Astrocyte (in vitro differentiated cells and primary cell): Measurements from ENCODE around the gene MCCC1. TPM values are rescaled to one million over a fixed set of nuclear protein-coding genes. Genes with fewer than 3 reads are reported as not detected.
"Not testable (repeated sequence)": the region's sequence is repeated elsewhere in the genome, so short reads cannot be mapped to it uniquely, and the experiment has no call there.

Experiments used
- DNase-seq: peaks from one replicate; pipeline ENCODE4 v3.0.0-alpha.2; 2010; ENCODE audit warnings: low read depth
- FAIRE-seq: peaks from 2 replicates; lab custom pipeline; 2011; peaks lifted over from hg19 to GRCh38; lab: Jason Lieb, UNC
- H2AFZ ChIP-seq: 2 replicates; pipeline ENCODE4 v1.6.0; 2012; ENCODE audit warnings: low read depth, low read length, inconsistent platforms
- H3K27ac ChIP-seq: 2 replicates; pipeline ENCODE4 v1.5.1; 2011; ENCODE audit warnings: low read depth, low read length, inconsistent platforms
- H3K27me3 ChIP-seq: 2 replicates; pipeline ENCODE4 v1.6.0; 2011; ENCODE audit warnings: low read length, inconsistent platforms; ENCODE audit not compliant: insufficient read depth
- H3K36me3 ChIP-seq: 2 replicates; pipeline ENCODE4 v1.5.1; 2011; ENCODE audit warnings: low read length, inconsistent platforms; ENCODE audit not compliant: insufficient read depth
- H3K4me1 ChIP-seq: 2 replicates; pipeline ENCODE4 v1.5.1; 2011; ENCODE audit warnings: low read length, inconsistent platforms; ENCODE audit not compliant: insufficient read depth
- H3K4me2 ChIP-seq: 2 replicates; pipeline ENCODE4 v1.6.0; 2012; ENCODE audit warnings: low read length, inconsistent platforms
- H3K4me3 ChIP-seq: 2 replicates; pipeline ENCODE4 v1.5.1; 2011; ENCODE audit warnings: low read depth, mild to moderate bottlenecking, low read length, inconsistent platforms; ENCODE audit not compliant: insufficient read depth
- H3K79me2 ChIP-seq: 2 replicates; pipeline ENCODE4 v1.6.0; 2012; ENCODE audit warnings: mild to moderate bottlenecking, low read length, inconsistent platforms; ENCODE audit not compliant: insufficient read depth
- H3K9ac ChIP-seq: 2 replicates; pipeline ENCODE4 v1.6.0; 2012; ENCODE audit warnings: mild to moderate bottlenecking, low read length, inconsistent platforms
- H3K9me3 ChIP-seq: 2 replicates; pipeline ENCODE4 v1.5.1; 2012; ENCODE audit warnings: low read depth, mild to moderate bottlenecking, low read length, inconsistent platforms; ENCODE audit not compliant: insufficient read depth
- H4K20me1 ChIP-seq: 2 replicates; pipeline ENCODE4 v1.6.0; 2012; ENCODE audit warnings: low read length, inconsistent platforms; ENCODE audit not compliant: insufficient read depth
- H3K27ac Mint-ChIP-seq: one replicate; pipeline ENCODE4 v1.8.0; 2021; ENCODE audit warnings: mild to moderate bottlenecking, mixed read lengths; ENCODE audit not compliant: unreplicated experiment
- H3K27me3 Mint-ChIP-seq: one replicate; pipeline ENCODE4 v1.8.0; 2021; ENCODE audit warnings: low read depth, mixed read lengths; ENCODE audit not compliant: unreplicated experiment
- H3K36me3 Mint-ChIP-seq: one replicate; pipeline ENCODE4 v1.8.0; 2021; ENCODE audit warnings: low read depth, mixed read lengths; ENCODE audit not compliant: unreplicated experiment
- H3K4me1 Mint-ChIP-seq: one replicate; pipeline ENCODE4 v1.8.0; 2021; ENCODE audit warnings: low read depth, mixed read lengths; ENCODE audit not compliant: unreplicated experiment
- H3K4me3 Mint-ChIP-seq: one replicate; pipeline ENCODE4 v1.8.0; 2021; ENCODE audit warnings: mild to moderate bottlenecking, moderate library complexity, mixed read lengths; ENCODE audit not compliant: unreplicated experiment
- H3K9me3 Mint-ChIP-seq: one replicate; pipeline ENCODE4 v1.8.0; 2021; ENCODE audit warnings: mild to moderate bottlenecking, mixed read lengths; ENCODE audit not compliant: unreplicated experiment
- EZH2 ChIP-seq: IDR thresholded peaks from 2 replicates; pipeline ENCODE4 v1.6.1; 2012; ENCODE audit warnings: mild to moderate bottlenecking, low read length, inconsistent platforms; ENCODE audit not compliant: insufficient read depth
- total RNA-seq: library from RNA; stranded (reverse); gene quantifications from 2 replicates; pipeline ENCODE4 v1.2.1, GENCODE V29; 2021
- TF ChIP-seq, protein P1 (sequence below): IDR thresholded peaks from 2 replicates; pipeline ENCODE4 v1.5.1; 2011; ENCODE audit warnings: low read depth, mild to moderate bottlenecking, inconsistent platforms, low read length, moderate library complexity; ENCODE audit not compliant: insufficient read depth

The MCCC1 gene
- total RNA-seq, 1 donor from 2014 or later, result 13.4 TPM

DNA sequence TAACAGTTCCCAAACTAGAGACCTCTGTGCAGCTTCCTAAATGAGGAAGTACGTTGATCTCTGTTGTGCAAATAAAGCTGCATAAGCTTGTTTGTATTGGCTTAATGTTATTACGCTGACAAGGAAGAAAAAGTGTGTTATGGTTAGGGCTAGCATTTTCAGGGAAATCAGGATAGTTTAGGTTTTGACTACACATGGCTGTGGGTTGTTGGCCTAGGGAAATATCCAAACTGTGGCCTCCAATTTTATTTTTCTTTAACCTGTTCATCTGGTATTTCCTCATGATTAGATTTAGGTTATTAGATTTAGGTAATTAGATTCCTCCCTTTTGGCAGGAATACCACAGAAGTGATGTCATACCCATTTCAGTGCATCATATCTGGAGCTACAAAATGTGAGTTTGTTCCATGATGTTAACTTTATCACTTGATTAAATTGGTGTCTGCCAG lies 8.7 kb upstream of the MCCC1 start:
- Histone ChIP-seq H3K27ac (no peak overlapping the region), H3K4me1 (peaks cover 8% of the 10 kb centered on the region), H3K4me3 (no peak overlapping the region), H3K27me3 (no peaks in the 10 kb centered on the region), H3K9me3 (no peaks in the 10 kb centered on the region), H4K20me1 (no peaks in the 10 kb centered on the region), H2AFZ (no peak overlapping the region), H3K9ac (no peak overlapping the region), H3K4me2 (no peak overlapping the region), H3K36me3 (no peaks in the 10 kb centered on the region), H3K79me2 (no peaks in the 10 kb centered on the region)
- TF ChIP-seq EZH2, result no peak
- TF ChIP-seq, protein P1, sequence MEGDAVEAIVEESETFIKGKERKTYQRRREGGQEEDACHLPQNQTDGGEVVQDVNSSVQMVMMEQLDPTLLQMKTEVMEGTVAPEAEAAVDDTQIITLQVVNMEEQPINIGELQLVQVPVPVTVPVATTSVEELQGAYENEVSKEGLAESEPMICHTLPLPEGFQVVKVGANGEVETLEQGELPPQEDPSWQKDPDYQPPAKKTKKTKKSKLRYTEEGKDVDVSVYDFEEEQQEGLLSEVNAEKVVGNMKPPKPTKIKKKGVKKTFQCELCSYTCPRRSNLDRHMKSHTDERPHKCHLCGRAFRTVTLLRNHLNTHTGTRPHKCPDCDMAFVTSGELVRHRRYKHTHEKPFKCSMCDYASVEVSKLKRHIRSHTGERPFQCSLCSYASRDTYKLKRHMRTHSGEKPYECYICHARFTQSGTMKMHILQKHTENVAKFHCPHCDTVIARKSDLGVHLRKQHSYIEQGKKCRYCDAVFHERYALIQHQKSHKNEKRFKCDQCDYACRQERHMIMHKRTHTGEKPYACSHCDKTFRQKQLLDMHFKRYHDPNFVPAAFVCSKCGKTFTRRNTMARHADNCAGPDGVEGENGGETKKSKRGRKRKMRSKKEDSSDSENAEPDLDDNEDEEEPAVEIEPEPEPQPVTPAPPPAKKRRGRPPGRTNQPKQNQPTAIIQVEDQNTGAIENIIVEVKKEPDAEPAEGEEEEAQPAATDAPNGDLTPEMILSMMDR, result no peak
- Mint-ChIP-seq H3K27me3 (no peaks in the 10 kb centered on the region), H3K4me1 (peaks cover 4% of the 10 kb centered on the region), H3K27ac (no peak overlapping the region), H3K9me3 (peaks cover 2% of the 10 kb centered on the region), H3K36me3 (no peaks in the 10 kb centered on the region), H3K4me3 (no peak overlapping the region)
- DNase-seq (peak; percentile 49), FAIRE-seq (no peak)

DNA sequence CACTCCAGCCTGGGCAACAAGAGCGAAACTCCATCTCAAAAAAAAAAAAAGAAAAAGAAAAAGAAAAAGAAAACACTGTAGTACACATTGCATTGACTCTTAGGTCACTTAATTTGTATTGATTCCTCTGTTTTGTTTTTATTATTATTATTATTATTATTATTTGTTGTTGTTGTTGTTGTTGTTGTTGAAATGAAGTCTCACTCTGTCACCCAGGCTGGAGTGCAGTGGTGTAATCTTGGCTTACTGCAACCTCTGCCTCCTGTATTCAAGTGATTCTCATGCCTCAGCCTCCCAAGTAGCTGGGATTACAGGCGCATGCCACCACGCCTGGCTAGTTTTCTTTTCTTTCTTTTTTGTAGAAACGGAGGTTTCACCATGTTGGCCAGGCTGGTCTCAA lies 8.1 kb upstream of the MCCC1 start:
- not testable (repeated sequence) for H3K36me3 ChIP-seq, H3K4me3 ChIP-seq, H3K79me2 ChIP-seq, H3K4me3 Mint-ChIP-seq, H3K27me3 Mint-ChIP-seq, H3K27me3 ChIP-seq, H3K4me1 ChIP-seq, H3K36me3 Mint-ChIP-seq, FAIRE-seq, H3K9me3 Mint-ChIP-seq, H3K4me2 ChIP-seq, H3K27ac ChIP-seq, DNase-seq, H4K20me1 ChIP-seq, H3K4me1 Mint-ChIP-seq, H3K9me3 ChIP-seq, H3K27ac Mint-ChIP-seq, H3K9ac ChIP-seq, H2AFZ ChIP-seq

DNA sequence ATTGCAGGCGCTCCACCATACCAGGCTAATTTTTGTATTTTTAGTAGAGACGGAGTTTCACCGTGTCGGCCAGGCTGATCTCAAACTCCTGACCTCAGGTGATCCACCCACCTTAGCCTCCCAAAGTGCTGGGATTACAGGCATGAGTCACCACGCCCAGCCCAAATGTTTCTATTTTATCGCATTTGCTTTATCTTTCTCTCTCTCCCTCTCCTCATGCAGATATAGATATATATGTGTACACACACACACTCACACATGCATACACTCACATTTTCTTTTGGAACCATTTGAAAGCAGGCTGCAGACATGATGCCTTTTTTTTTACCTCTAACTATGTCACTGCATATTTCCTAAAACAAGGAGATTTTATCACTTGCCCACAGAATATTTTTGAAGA lies 7.3 kb upstream of the MCCC1 start:
- FAIRE-seq (no peak), DNase-seq (no peak)
- Histone ChIP-seq H3K27me3 (no peaks in the 10 kb centered on the region), H3K4me2 (no peak overlapping the region), H3K9ac (no peak overlapping the region), H3K79me2 (no peaks in the 10 kb centered on the region), H4K20me1 (no peaks in the 10 kb centered on the region), H3K36me3 (no peaks in the 10 kb centered on the region), H3K27ac (no peak overlapping the region), H3K4me1 (peaks cover 8% of the 10 kb centered on the region), H2AFZ (no peak overlapping the region), H3K9me3 (no peaks in the 10 kb centered on the region), H3K4me3 (no peak overlapping the region)
- peaks cover 2% of the 10 kb centered on the region for H3K9me3 Mint-ChIP-seq
- H3K36me3 Mint-ChIP-seq, result no peaks in the 10 kb centered on the region
- no peak overlapping the region for H3K27ac Mint-ChIP-seq
- H3K4me3 Mint-ChIP-seq, result no peak overlapping the region
- TF ChIP-seq, protein P1, result no peak
- TF ChIP-seq EZH2, result no peak
- no peaks in the 10 kb centered on the region for H3K27me3 Mint-ChIP-seq
- peaks cover 4% of the 10 kb centered on the region for H3K4me1 Mint-ChIP-seq

DNA sequence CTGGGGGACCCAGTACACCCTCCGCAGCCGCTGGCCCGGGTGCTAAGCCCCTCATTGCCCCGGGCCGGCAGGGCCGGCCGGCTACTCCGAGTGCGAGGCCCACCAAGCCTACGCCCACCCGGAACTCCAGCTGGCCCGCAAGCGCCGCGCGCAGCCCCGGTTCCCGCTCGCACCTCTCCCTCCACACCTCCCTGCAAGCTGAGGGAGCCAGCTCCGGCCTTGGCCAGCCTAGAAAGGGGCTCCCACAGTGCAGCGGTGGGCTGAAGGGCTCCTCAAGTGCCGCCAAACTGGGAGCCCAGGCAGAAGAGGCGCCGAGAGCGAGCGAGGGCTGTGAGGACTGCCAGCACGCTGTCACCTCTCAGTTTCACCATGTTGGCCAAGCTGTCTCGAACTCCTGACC lies 4.7 kb upstream of the MCCC1 start:
- not testable (repeated sequence) for H3K4me1 Mint-ChIP-seq, H3K4me3 Mint-ChIP-seq, H3K36me3 ChIP-seq, FAIRE-seq, H3K4me2 ChIP-seq, H3K27ac Mint-ChIP-seq, H3K79me2 ChIP-seq, H3K27me3 Mint-ChIP-seq, H3K27ac ChIP-seq, DNase-seq, H4K20me1 ChIP-seq, H3K9me3 Mint-ChIP-seq, H2AFZ ChIP-seq, H3K4me3 ChIP-seq, H3K36me3 Mint-ChIP-seq, H3K9ac ChIP-seq, H3K9me3 ChIP-seq, H3K27me3 ChIP-seq
- H3K4me1 ChIP-seq, result peaks cover 16% of the 10 kb centered on the region

DNA sequence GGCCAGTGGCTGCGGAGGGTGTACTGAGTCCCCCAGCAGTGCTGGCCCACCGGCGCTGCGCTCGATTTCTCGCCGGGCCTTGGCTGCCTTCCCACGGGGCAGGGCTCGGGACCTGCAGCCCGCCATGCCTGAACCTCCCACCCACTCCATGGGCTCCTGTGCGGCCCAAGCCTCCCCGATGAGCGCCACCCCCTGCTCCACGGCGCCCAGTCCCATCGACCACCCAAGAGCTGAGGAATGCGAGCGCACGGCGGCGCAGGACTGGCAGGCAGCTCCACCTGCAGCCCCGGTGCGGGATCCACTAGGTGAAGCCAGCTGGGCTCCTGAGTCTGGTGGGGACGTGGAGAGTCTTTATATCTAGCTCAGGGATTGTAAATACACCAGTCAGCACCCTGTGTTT lies 1.7 kb upstream of the MCCC1 start:
- peaks cover 12% of the 10 kb centered on the region for H3K79me2 ChIP-seq
- H3K36me3 ChIP-seq, H3K4me2 ChIP-seq, H3K27ac Mint-ChIP-seq, H3K27me3 Mint-ChIP-seq, H3K4me1 ChIP-seq, H3K27me3 ChIP-seq, H3K9me3 ChIP-seq, H3K27ac ChIP-seq, H3K4me3 Mint-ChIP-seq, H3K4me1 Mint-ChIP-seq, H2AFZ ChIP-seq, FAIRE-seq, H3K36me3 Mint-ChIP-seq, DNase-seq, H4K20me1 ChIP-seq, H3K4me3 ChIP-seq, H3K9ac ChIP-seq, H3K9me3 Mint-ChIP-seq: not testable (repeated sequence)
